CD4-positive, alpha-beta memory T cell (primary cell): ENCODE results near the gene APOC4. TPM values are rescaled to one million over a fixed set of nuclear protein-coding genes. Genes with fewer than 3 reads are reported as not detected.
"Not testable (repeated sequence)": the region's sequence is repeated elsewhere in the genome, so short reads cannot be mapped to it uniquely, and the experiment has no call there.

Source experiments
- CTCF ChIA-PET: fragments of 350-600 bp; sonication (Branson Sonifier 250); formaldehyde crosslinking; loops from one replicate; lab custom pipeline; 2021; ENCODE audit warnings: inconsistent platforms; ENCODE audit not compliant: partially characterized antibody; lab: Charles Lee
- POLR2A ChIA-PET: fragments of 350-600 bp; sonication (Branson Sonifier 250); formaldehyde crosslinking; loops from one replicate; lab custom pipeline; 2021; ENCODE audit not compliant: partially characterized antibody; lab: Charles Lee
- DNase-seq, 5 donors: peaks; one replicate each; pipeline versions ENCODE4 v3.0.0 to v3.0.0-alpha.2; 2020 to 2022; ENCODE audit warnings: mixed read lengths in 1 of 5
- H3K27ac ChIP-seq: one replicate; pipeline ENCODE4 v1.7.0; 2013; ENCODE audit warnings: low read depth, low read length
- H3K27me3 ChIP-seq: 2 replicates; pipeline ENCODE4 v1.7.0; 2013; ENCODE audit warnings: mild to moderate bottlenecking, low read length, moderate library complexity; ENCODE audit not compliant: insufficient read depth
- H3K36me3 ChIP-seq: 2 replicates; pipeline ENCODE4 v1.7.0; 2013; ENCODE audit warnings: mild to moderate bottlenecking, low read length, moderate library complexity; ENCODE audit not compliant: insufficient read depth
- H3K4me1 ChIP-seq: 2 replicates; pipeline ENCODE4 v1.7.0; 2013; ENCODE audit warnings: mild to moderate bottlenecking, low read length, moderate library complexity; ENCODE audit not compliant: insufficient read depth
- H3K4me3 ChIP-seq, 2 donors: one replicate each; pipeline ENCODE4 v1.7.0; 2013; ENCODE audit warnings: low read length in 2 of 2, mild to moderate bottlenecking in 1 of 2
- H3K9me3 ChIP-seq, 2 donors: one replicate each; pipeline ENCODE4 v1.7.0; 2013; ENCODE audit warnings: low read length in 2 of 2, control low read depth in 1 of 2; ENCODE audit not compliant: control insufficient read depth in 1 of 2
- H3K27ac Mint-ChIP-seq, 7 donors: one replicate each; pipeline ENCODE4 v1.8.0; 2020 to 2021; ENCODE audit warnings: mixed read lengths in 7 of 7, mild to moderate bottlenecking in 6 of 7, inconsistent platforms in 3 of 7, moderate library complexity in 3 of 7
- H3K27me3 Mint-ChIP-seq, 2 donors: one replicate each; pipeline ENCODE4 v1.8.0; 2020 to 2021; ENCODE audit warnings: mixed read lengths in 2 of 2
- H3K36me3 Mint-ChIP-seq, 2 donors: one replicate each; pipeline ENCODE4 v1.8.0; 2020 to 2021; ENCODE audit warnings: mixed read lengths in 2 of 2, inconsistent platforms in 1 of 2, mild to moderate bottlenecking in 1 of 2
- H3K4me1 Mint-ChIP-seq, 4 donors: one replicate each; pipeline ENCODE4 v1.8.0; 2020 to 2021; ENCODE audit warnings: mixed read lengths in 4 of 4, mild to moderate bottlenecking in 1 of 4
- H3K4me3 Mint-ChIP-seq, 8 donors: one replicate each; pipeline ENCODE4 v1.8.0; 2020 to 2021; ENCODE audit warnings: mixed read lengths in 8 of 8, mild to moderate bottlenecking in 7 of 8, moderate library complexity in 6 of 8, inconsistent platforms in 3 of 8
- H3K9me3 Mint-ChIP-seq, 8 donors: one replicate each; pipeline ENCODE4 v1.8.0; 2020 to 2021; ENCODE audit warnings: mixed read lengths in 8 of 8, mild to moderate bottlenecking in 5 of 8, inconsistent platforms in 3 of 8, moderate library complexity in 1 of 8
- intact Hi-C: fragments of 100-400 bp; cut with micrococcal nuclease; formaldehyde crosslinking; loops from one replicate; pipeline ENCODE4 v1.15.1; 2023
- polyA plus RNA-seq, 2 donors: library from polyadenylated mRNA; unstranded; fragments of 300-500 nt; fragmentation: Illumina TruSeq; gene quantifications; one replicate each; pipeline ENCODE4 v1.2.3, GENCODE V29; 2021
- total RNA-seq, 2 experiments: library from RNA; stranded (reverse); gene quantifications; one replicate each; pipeline ENCODE4 v1.2.3, GENCODE V29; 2021

Gene APOC4
- total and polyA plus RNA-seq, 4 experiments from 2014 or later: not detected

DNA sequence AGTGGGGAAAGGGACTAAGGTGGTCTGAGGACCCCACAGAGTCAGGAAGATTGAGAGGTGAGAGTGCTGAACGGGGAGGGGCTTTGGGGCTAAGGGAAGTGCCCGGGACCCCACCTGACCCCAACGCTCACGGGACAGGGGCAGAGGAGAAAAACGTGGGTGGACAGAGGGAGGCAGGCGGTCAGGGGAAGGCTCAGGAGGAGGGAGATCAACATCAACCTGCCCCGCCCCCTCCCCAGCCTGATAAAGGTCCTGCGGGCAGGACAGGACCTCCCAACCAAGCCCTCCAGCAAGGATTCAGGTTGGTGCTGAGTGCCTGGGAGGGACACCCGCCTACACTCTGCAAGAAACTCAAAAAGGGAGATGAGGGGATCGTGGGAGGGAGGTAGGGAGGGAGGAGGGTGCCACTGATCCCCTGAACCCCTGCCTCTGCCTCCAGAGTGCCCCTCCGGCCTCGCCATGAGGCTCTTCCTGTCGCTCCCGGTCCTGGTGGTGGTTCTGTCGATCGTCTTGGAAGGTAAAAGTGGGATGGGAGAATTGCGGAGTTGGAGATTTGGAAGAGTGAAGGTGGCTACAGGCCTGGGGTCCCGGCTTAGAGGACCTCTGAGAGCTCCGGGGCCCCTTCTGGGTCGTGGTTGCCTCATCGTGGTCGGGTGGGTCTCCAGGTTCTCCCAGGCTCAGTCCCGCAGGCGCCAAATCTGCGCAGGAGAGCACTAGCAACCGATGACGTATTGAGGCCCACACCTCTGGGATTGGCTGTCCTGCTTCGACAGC is 27.4 kb upstream of the APOC4 start, which contains the start of gene APOC1:
Gene APOC1 (plus strand): TSS at position 176 of the 774 bp plus-strand sequence. CDS start 284 bp downstream, at position 460.
- H3K36me3 Mint-ChIP-seq, H3K4me1 Mint-ChIP-seq, H3K9me3 Mint-ChIP-seq, H3K27me3 ChIP-seq, H3K4me1 ChIP-seq, H3K27ac ChIP-seq, H3K36me3 ChIP-seq, POLR2A ChIA-PET, H3K9me3 ChIP-seq: not testable (repeated sequence)
- DNase-seq: peak; percentile 67 to 76 (median 70)
- peak within 1 kb of the TSS in 6 of 7 donors; percentile 2 to 78 (median 37) for H3K27ac Mint-ChIP-seq
- CTCF ChIA-PET: interaction anchor here (0.9 to 1.9 kb wide), 2 partner anchors 10 to 224 kb away, joined by 3 to 5 read pairs; no protein-coding TSS in a partner anchor
- intact Hi-C loops: loop anchor here (1.0 kb wide), 1 partner anchor 41 kb away; the partner anchor contains the start of gene CLPTM1
- peaks cover 14 to 24% of the 10 kb centered on the region in 2 donors for H3K27me3 Mint-ChIP-seq
- H3K4me3 ChIP-seq: peak within 1 kb of the TSS; percentile 36 to 55
- peak within 1 kb of the TSS; percentile 83 to 92 (median 84) for H3K4me3 Mint-ChIP-seq

GRCh38 chr19:44924243-44924725 is 17.8 kb upstream of the APOC4 start:
- ChIA-PET POLR2A (no interaction called here), CTCF (no interaction called here)
- Mint-ChIP-seq H3K4me3 (no peak overlapping the region), H3K9me3 (no peaks in the 10 kb centered on the region), H3K27ac (peak overlapping the region in 1 of 7 donors; percentile 25), H3K36me3 (no peaks in the 10 kb centered on the region), H3K4me1 (peaks cover 0 to 9% (median 4%) of the 10 kb centered on the region in 4 donors), H3K27me3 (peaks cover 10 to 19% of the 10 kb centered on the region in 2 donors)
- intact Hi-C loops: no loop called here
- H3K4me1 ChIP-seq: no peaks in the 10 kb centered on the region
- H3K27ac ChIP-seq: no peak overlapping the region
- H3K9me3 ChIP-seq: no peaks in the 10 kb centered on the region
- no peaks in the 10 kb centered on the region for H3K27me3 ChIP-seq
- H3K4me3 ChIP-seq: no peak overlapping the region
- DNase-seq: no peak
- no peaks in the 10 kb centered on the region for H3K36me3 ChIP-seq

DNA sequence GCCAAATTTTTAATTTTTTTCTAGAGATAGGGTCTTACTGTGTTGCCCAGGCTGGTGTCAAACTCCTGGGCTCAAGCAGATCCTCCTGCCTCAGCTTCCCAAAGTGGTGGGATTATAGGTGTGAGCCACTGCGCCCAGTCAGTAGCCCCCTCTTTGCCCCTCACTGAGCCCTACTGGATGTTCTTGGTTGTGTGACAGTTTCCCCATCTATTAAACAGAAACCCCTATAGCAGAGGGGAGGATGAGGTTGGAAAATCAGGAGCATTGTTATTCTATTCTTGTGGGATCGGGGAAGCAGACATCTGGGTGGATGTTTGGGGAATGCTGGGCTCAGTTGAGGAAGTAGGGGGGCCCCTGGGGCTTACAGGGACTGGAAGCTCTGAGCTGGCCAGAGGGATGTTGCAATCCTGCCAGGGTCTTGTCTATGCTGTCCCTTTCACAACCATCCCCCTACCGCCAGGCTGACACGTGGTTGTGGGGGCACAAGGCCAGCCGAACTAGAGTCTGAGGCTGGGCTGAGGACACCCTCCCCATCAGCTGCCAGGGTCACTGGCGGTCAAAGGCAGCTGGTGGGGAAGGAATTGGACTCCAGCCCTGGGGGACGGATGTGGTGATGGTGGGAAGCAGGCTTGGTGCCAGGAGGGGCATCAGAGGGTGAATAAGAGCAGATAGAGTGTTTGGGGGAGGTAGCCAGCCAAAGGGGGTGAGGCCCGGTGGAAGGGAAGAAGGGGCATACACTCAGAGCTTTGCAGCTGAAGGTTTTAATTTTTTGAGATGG is 16.7 kb upstream of the APOC4 start:
- no peaks in the 10 kb centered on the region for H3K36me3 ChIP-seq
- H3K27ac Mint-ChIP-seq: no peak overlapping the region
- H3K27ac ChIP-seq: no peak overlapping the region
- no peaks in the 10 kb centered on the region for H3K27me3 ChIP-seq
- H3K4me1 ChIP-seq: no peaks in the 10 kb centered on the region
- no peaks in the 10 kb centered on the region for H3K9me3 ChIP-seq
- H3K36me3 Mint-ChIP-seq: no peaks in the 10 kb centered on the region
- H3K4me1 Mint-ChIP-seq: peaks cover 0 to 9% (median 4%) of the 10 kb centered on the region in 4 donors
- H3K27me3 Mint-ChIP-seq: peaks cover 10 to 19% of the 10 kb centered on the region in 2 donors
- H3K4me3 Mint-ChIP-seq: no peak overlapping the region
- no peaks in the 10 kb centered on the region for H3K9me3 Mint-ChIP-seq
- no peak overlapping the region for H3K4me3 ChIP-seq
- ChIA-PET CTCF (no interaction called here), POLR2A (interaction anchor here (0.8 kb wide), 1 partner anchor 9 kb away, joined by 3 read pairs; no protein-coding TSS in a partner anchor)
- intact Hi-C loops: no loop called here
- DNase-seq: no peak

DNA sequence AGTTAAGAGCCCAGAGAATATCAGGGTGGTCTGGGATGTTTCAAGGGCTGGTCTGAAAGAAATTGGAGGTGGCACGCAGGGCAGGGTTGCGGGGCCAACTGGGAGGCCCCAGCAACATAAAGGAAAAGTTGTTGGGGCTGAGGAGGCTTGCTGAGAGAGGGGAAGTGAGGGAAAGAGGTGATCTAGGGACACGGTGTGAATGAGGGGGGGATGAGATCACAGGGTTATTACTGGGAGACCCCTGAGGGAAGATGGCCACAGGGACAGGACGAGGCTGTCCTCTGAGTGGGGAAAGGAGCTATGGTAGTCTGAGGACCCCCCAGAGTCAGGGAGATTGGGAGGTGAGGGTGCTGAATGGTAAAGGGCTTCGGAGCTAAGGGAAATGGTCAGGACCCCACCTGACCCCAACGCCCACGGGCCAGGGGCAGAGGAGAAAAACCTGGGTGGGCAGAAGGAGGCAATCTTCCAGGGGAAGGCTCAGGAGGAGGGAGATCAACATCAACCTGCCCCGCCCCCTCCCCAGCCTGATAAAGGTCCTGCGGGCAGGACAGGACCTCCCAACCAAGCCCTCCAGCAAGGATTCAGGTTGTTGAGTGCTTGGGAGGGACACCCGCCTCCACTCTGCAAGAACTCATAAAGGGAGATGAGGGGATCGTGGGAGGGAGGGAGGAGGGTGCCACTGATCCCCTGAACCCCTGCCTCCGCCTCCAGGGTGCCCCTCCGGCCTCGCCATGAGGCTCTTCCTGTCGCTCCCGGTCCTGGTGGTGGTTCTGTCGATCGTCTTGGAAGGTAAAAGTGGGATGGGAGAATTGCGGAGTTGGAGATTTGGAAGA is 15.6 kb upstream of the APOC4 start:
- H3K4me1 Mint-ChIP-seq, H3K27me3 ChIP-seq, H3K27ac ChIP-seq, DNase-seq, H3K36me3 ChIP-seq, POLR2A ChIA-PET, H3K9me3 Mint-ChIP-seq, H3K36me3 Mint-ChIP-seq, H3K9me3 ChIP-seq, CTCF ChIA-PET, intact Hi-C loops, H3K4me3 ChIP-seq, H3K27ac Mint-ChIP-seq, H3K4me1 ChIP-seq: not testable (repeated sequence)
- H3K27me3 Mint-ChIP-seq: peaks cover 10 to 19% of the 10 kb centered on the region in 2 donors
- peak overlapping the region in 5 of 8 donors; percentile 15 to 75 (median 38) for H3K4me3 Mint-ChIP-seq

GRCh38 chr19:44927746-44928145 is 14.3 kb upstream of the APOC4 start:
- peaks cover 10 to 19% of the 10 kb centered on the region in 2 donors for H3K27me3 Mint-ChIP-seq
- no peaks in the 10 kb centered on the region for H3K9me3 Mint-ChIP-seq
- no peaks in the 10 kb centered on the region for H3K36me3 Mint-ChIP-seq
- Histone ChIP-seq H3K27ac (no peak overlapping the region), H3K36me3 (no peaks in the 10 kb centered on the region), H3K4me1 (no peaks in the 10 kb centered on the region), H3K4me3 (no peak overlapping the region), H3K9me3 (no peaks in the 10 kb centered on the region), H3K27me3 (no peaks in the 10 kb centered on the region)
- ChIA-PET CTCF (no interaction called here), POLR2A (no interaction called here)
- no peak overlapping the region for H3K27ac Mint-ChIP-seq
- intact Hi-C loops: no loop called here
- no peak overlapping the region for H3K4me3 Mint-ChIP-seq
- peaks cover 0 to 9% (median 4%) of the 10 kb centered on the region in 4 donors for H3K4me1 Mint-ChIP-seq
- no peak for DNase-seq

DNA sequence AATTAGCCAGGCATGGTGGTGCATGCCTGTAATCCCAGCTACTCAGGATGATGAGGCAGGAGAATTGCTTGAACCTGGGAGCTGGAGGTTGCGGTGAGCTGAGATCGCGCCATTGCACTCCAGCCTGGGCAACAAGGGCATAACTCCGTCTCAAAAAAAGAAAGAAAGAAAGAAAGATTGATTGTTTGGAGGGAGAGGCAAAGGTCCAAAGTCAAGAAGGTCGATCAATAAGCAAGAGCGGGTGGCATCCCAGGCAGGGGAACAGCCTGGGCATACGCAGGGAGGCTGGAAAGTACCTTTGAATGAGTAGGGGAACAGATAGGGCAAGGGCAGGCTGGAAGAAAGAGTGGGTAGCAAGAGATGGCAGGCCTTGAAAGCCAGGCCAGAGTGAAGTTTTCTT is 11.9 kb upstream of the APOC4 start:
- ChIA-PET CTCF (interaction anchor here (1.1 kb wide), 1 partner anchor 159 kb away, joined by 3 read pairs; no protein-coding TSS in a partner anchor), POLR2A (no interaction called here)
- intact Hi-C loops: no loop called here
- Mint-ChIP-seq H3K4me1 (peaks cover 0 to 9% (median 4%) of the 10 kb centered on the region in 4 donors), H3K4me3 (no peak overlapping the region), H3K27ac (peak overlapping the region in 1 of 7 donors; percentile 76), H3K27me3 (peaks cover 10 to 16% of the 10 kb centered on the region in 2 donors), H3K9me3 (no peaks in the 10 kb centered on the region), H3K36me3 (no peaks in the 10 kb centered on the region)
- Histone ChIP-seq H3K9me3 (no peaks in the 10 kb centered on the region), H3K27ac (no peak overlapping the region), H3K27me3 (no peaks in the 10 kb centered on the region), H3K4me1 (no peaks in the 10 kb centered on the region), H3K4me3 (no peak overlapping the region), H3K36me3 (no peaks in the 10 kb centered on the region)
- no peak for DNase-seq
